Measurements from ENCODE around the gene E2F2.
"Not testable (repeated sequence)": the region's sequence is repeated elsewhere in the genome, so short reads cannot be mapped to it uniquely, and the experiment has no call there.

E2F2 gene

GRCh38 chr1:23546897-23547584 lies 16.0 kb upstream of the E2F2 start:
- DNase-seq (ENCODE audit: low spot score), result no peak

DNA sequence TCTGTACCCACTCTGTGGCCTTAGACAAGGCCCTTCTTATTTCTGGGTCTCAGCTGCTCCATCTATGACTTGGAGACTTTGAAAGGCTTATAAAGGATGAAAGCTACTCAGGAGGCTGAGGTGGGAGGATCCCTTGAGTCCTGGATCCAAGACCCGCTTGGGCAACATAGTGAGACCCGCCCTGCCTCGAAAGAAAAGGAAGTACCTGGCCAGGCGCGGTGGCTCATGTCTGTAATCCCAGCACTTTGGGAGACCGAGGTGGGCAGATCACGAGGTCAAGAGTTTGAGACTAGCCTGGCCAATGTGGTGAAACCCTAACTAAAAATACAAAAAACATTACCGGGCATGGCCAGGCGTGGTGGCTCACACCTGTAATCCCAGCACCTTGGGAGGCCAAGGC lies 14.8 kb upstream of the E2F2 start:
- DNase-seq (ENCODE audit: low spot score), result no peak

- DNase-seq (ENCODE audit: low spot score), result no peak
These were observed 13.7 kb upstream of the E2F2 start for GRCh38 chr1:23544444-23545389.

- DNase-seq (ENCODE audit: low spot score), result no peak
These were observed 12.8 kb upstream of the E2F2 start for GRCh38 chr1:23543707-23544443.

DNA sequence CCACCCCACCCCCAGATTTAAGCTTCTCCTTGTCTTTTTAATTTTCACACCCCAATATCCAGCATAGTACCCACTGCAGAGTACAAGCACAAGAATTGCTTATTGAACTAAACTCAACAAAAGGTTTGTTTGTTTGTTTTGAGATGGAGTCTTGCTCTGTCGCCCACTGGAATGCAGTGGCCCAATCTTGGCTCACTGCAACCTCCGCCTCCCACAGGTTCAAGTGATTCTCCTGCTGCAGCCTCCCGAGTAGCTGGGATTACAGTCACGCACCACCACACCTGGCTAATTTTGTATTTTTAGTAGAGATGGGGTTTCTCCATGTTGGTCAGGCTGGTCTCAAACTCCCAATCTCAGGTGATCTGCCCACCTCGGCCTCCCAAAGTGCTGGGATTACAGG lies 11.9 kb upstream of the E2F2 start:
- not testable (repeated sequence) for DNase-seq (ENCODE audit: low spot score)

GRCh38 chr1:23539698-23540266 lies 8.7 kb upstream of the E2F2 start:
- DNase-seq (ENCODE audit: low spot score), result peak; percentile 82

- DNase-seq (ENCODE audit: low spot score), result no peak
These were observed 6.4 kb upstream of the E2F2 start for GRCh38 chr1:23537296-23537973.

DNA sequence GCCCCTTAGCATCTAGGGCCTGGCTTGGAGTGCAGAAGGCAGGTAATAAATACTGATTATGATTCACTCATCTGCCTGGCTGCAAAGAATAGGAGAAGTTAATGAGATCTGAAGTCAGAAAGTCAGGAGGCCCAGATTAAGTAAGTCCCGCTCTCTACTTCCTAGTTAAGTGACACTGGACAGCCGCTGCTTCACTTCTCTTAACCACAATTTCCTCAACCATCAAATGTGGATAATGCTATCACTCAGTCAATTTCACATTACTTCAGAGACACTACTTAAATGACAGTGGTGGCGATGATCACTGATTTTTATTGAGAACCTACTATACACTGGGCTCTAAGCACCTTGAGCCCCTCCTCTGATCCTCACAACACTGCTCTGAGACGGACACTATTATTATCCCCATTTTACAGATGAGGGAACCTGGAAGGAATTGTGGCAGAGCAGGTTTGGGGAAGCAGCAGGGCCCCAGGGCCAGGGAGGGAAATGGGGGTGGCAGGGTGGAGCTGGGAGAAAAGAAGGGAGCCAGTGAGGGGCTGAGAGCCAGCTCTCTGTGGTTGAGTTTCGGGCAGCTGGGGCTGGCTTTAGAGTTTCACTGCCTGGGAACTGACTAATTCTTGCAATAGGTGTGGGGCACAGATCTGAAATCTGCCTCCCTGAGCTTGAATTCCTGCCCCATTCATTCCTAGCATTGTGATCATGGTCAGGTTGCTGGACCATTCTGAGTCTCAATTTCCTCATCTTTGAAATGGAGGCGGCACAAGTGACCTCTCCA lies 2.4 kb upstream of the E2F2 start:
- no peak for DNase-seq (ENCODE audit: low spot score)

DNA sequence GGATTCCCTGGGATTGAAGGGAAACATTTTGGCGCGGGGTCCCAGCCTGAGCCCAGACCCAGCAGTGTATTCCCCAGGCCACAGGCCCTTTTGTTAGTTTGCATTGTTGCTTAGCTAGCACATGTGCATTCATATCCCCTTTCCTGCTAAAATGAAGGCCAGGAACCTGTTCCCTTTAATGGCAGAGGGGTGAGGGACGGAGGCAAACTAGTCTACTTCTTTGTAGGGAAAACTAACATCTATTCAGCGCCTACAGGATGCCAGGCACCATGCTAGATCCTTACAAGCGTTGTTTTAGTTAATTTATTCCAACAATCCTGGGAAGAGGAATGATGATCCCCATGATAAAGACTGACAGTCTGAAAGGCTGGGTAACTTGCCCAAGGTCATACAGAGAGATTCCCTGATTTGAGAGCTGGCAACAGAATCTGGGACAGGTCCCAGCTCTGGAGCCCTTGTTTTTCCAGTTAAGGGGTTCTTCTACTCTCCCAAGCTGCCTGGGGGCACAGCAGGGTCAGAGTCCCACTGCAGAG lies 595 bp upstream of the E2F2 start:
- no peak for DNase-seq (ENCODE audit: low spot score)

DNA sequence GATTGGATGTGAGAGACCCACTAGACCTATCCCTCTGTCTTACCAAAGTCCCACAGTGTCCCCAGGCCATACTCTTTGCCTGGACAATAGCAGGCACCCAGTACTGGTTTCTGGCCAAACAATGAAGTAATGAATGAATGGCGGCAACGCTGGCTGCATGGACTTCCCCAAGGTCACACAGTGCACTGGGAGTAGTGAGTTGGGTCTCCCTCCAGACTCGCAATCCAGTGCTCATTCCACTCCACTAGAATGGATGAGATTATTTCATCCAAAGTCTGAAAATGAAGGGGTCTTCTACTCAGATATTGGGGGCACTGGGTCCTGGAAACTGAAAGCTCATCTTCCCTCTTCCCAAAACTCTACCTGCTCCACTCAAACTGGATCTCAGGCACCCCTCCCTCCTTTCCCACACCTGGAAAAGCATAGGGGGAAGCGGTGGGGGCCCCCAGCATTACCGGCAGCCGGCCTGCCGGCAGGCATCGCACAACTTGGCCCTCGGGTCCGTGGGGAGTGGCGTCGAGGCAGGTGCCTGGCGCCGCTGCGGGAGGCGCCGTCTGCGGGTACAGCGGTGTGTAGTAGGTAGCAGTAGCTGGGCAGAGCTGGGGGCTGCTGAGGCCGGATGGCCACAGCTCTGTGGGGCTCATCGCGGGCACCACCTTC lies 816 bp downstream of the E2F2 start:
- no peak for DNase-seq (ENCODE audit: low spot score)

GRCh38 chr1:23529146-23530086 lies 1.6 kb downstream of the E2F2 start:
- no peak for DNase-seq (ENCODE audit: low spot score)

- DNase-seq (ENCODE audit: low spot score), result peak; percentile 85
These were observed 2.6 kb downstream of the E2F2 start for GRCh38 chr1:23528250-23528978.

GRCh38 chr1:23527900-23528249 lies 3.2 kb downstream of the E2F2 start:
- no peak for DNase-seq (ENCODE audit: low spot score)

DNA sequence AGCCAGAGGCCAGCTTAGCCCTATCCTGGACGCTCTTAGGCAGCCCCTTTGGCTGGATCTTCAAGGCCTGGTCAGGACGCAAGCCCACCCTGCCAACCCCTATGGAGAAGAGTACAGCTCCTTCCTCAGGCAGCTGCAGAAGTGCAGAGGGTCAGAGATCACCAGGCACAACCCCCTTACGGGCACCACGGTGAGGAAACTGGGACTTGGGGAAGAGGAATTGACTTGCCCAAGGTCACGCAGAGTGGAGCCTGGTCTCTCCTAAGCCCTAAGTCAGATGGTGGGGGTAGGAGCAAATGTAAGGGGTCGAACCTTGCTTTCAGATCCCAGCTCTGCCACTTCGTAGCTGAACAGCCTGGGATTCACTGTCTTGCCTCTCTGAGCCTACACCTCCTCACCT lies 3.7 kb downstream of the E2F2 start:
- DNase-seq (ENCODE audit: low spot score), result no peak

DNA sequence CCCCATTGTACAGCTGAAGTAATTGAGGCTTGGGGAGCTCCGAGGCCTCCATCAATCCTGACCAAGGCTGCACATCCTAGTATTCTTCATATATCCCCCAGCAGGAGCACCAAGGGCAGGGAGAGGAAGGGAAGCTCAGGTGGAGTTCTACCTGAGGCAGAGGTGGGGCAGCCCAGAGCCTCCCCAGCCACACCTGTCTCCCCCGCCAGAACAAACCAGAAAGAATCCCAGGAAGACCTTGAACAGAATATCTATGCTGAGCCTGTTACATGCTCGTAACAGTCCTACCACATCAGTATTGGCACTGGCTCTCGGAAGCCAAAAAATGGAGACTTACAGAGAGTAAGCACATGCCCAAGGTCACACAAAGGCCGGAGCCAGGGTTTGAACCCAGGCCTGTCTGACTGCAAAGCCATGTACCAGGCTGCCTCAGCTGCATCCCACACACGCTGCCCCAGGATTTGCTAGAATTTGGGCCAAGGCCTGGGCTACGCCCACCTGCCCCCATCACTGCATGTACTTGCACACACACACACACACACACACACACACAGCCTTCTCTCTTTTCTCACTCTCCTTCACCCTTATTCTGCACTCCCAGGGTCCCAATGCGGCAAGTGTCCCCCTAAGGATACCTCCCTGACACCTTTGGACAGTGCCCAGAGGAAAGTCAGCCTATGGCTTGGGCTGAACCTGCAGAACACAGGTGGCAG lies 4.5 kb downstream of the E2F2 start:
- no peak for DNase-seq (ENCODE audit: low spot score)

GRCh38 chr1:23525558-23526250 lies 5.3 kb downstream of the E2F2 start:
- DNase-seq (ENCODE audit: low spot score), result no peak
